ENCODE measurements around the gene ARHGEF28.

The ARHGEF28 gene

GRCh38 chr5:73625944-73626811 lies at the start of gene ARHGEF28:
Gene ARHGEF28, plus strand, starts transcription at chr5:73626196. Its CDS starts 58,656 bp downstream, at chr5:73684852.
- no peak for TF ChIP-seq YY1 (IDR thresholded peaks at IDR 0.05; ENCODE audit: insufficient read depth, insufficient read length)
- no peak for TF ChIP-seq SUZ12 (IDR thresholded peaks at IDR 0.05; ENCODE audit: extremely low read depth, insufficient read depth, insufficient read length)
- H3K4me3 ChIP-seq (ENCODE audit: insufficient read length, low read depth), result peak within 1 kb of the TSS; percentile 59
- no peak for DNase-seq (ENCODE audit: low read depth, low spot score)
- no peaks in the 10 kb centered on the region for H3K36me3 ChIP-seq (ENCODE audit: insufficient read depth, insufficient read length, low read length)
- H3K9ac ChIP-seq (ENCODE audit: insufficient read length, low read depth), result peak within 1 kb of the TSS; percentile 77
- H3K9me3 ChIP-seq (ENCODE audit: insufficient read depth, low read length), result no peaks in the 10 kb centered on the region
- peaks cover 2% of the 10 kb centered on the region for H3K4me1 ChIP-seq (ENCODE audit: insufficient read depth, insufficient read length)
- H3K27me3 ChIP-seq (ENCODE audit: insufficient read depth, insufficient read length), result peaks cover 31% of the 10 kb centered on the region

- DNase-seq (ENCODE audit: low read depth, low spot score), result no peak
- no peak overlapping the region for H3K4me3 ChIP-seq (ENCODE audit: insufficient read length, low read depth)
- H3K36me3 ChIP-seq (ENCODE audit: insufficient read depth, insufficient read length, low read length), result peaks cover 54% of the 10 kb centered on the region
- H3K9ac ChIP-seq (ENCODE audit: insufficient read length, low read depth), result no peak overlapping the region
- TF ChIP-seq SUZ12 (IDR thresholded peaks at IDR 0.05; ENCODE audit: extremely low read depth, insufficient read depth, insufficient read length), result no peak
- no peaks in the 10 kb centered on the region for H3K4me1 ChIP-seq (ENCODE audit: insufficient read depth, insufficient read length)
- no peaks in the 10 kb centered on the region for H3K9me3 ChIP-seq (ENCODE audit: insufficient read depth, low read length)
- H3K27me3 ChIP-seq (ENCODE audit: insufficient read depth, insufficient read length), result no peaks in the 10 kb centered on the region
These were observed 43.5 kb upstream of the ARHGEF28 start for GRCh38 chr5:73582285-73583145.

- TF ChIP-seq ZNF274 (IDR thresholded peaks at IDR 0.05; ENCODE audit: low read depth, low read length) (no peak), YY1 (IDR thresholded peaks at IDR 0.05; ENCODE audit: insufficient read depth, insufficient read length) (no peak), SUZ12 (IDR thresholded peaks at IDR 0.05; ENCODE audit: extremely low read depth, insufficient read depth, insufficient read length) (no peak)
- no peak for DNase-seq (ENCODE audit: low read depth, low spot score)
- H3K9ac ChIP-seq (ENCODE audit: insufficient read length, low read depth), result no peak overlapping the region
- no peaks in the 10 kb centered on the region for H3K4me1 ChIP-seq (ENCODE audit: insufficient read depth, insufficient read length)
- H3K36me3 ChIP-seq (ENCODE audit: insufficient read depth, insufficient read length, low read length), result peaks cover 8% of the 10 kb centered on the region
- H3K4me3 ChIP-seq (ENCODE audit: insufficient read length, low read depth), result no peak overlapping the region
- no peaks in the 10 kb centered on the region for H3K9me3 ChIP-seq (ENCODE audit: insufficient read depth, low read length)
- no peaks in the 10 kb centered on the region for H3K27me3 ChIP-seq (ENCODE audit: insufficient read depth, insufficient read length)
These were observed 38.1 kb upstream of the ARHGEF28 start for GRCh38 chr5:73587923-73588322.

GRCh38 chr5:73591102-73591695 lies 34.8 kb upstream of the ARHGEF28 start:
- Histone ChIP-seq H3K4me1 (ENCODE audit: insufficient read depth, insufficient read length) (no peaks in the 10 kb centered on the region), H3K9ac (ENCODE audit: insufficient read length, low read depth) (no peak overlapping the region), H3K36me3 (ENCODE audit: insufficient read depth, insufficient read length, low read length) (no peaks in the 10 kb centered on the region), H3K9me3 (ENCODE audit: insufficient read depth, low read length) (no peaks in the 10 kb centered on the region), H3K27me3 (ENCODE audit: insufficient read depth, insufficient read length) (no peaks in the 10 kb centered on the region), H3K4me3 (ENCODE audit: insufficient read length, low read depth) (no peak overlapping the region)
- TF ChIP-seq YY1 (IDR thresholded peaks at IDR 0.05; ENCODE audit: insufficient read depth, insufficient read length) (no peak), SUZ12 (IDR thresholded peaks at IDR 0.05; ENCODE audit: extremely low read depth, insufficient read depth, insufficient read length) (no peak), ZNF274 (IDR thresholded peaks at IDR 0.05; ENCODE audit: low read depth, low read length) (no peak)
- peak; percentile 57 for DNase-seq (ENCODE audit: low read depth, low spot score)

GRCh38 chr5:73591698-73592501 lies 34.1 kb upstream of the ARHGEF28 start:
- Histone ChIP-seq H3K9ac (ENCODE audit: insufficient read length, low read depth) (no peak overlapping the region), H3K27me3 (ENCODE audit: insufficient read depth, insufficient read length) (no peaks in the 10 kb centered on the region), H3K36me3 (ENCODE audit: insufficient read depth, insufficient read length, low read length) (no peaks in the 10 kb centered on the region), H3K9me3 (ENCODE audit: insufficient read depth, low read length) (no peaks in the 10 kb centered on the region), H3K4me1 (ENCODE audit: insufficient read depth, insufficient read length) (no peaks in the 10 kb centered on the region), H3K4me3 (ENCODE audit: insufficient read length, low read depth) (no peak overlapping the region)
- no peak for DNase-seq (ENCODE audit: low read depth, low spot score)
- TF ChIP-seq ZNF274 (IDR thresholded peaks at IDR 0.05; ENCODE audit: low read depth, low read length), result no peak
- TF ChIP-seq YY1 (IDR thresholded peaks at IDR 0.05; ENCODE audit: insufficient read depth, insufficient read length), result no peak

- H3K4me1 ChIP-seq (ENCODE audit: insufficient read depth, insufficient read length), result no peaks in the 10 kb centered on the region
These were observed 33.4 kb upstream of the ARHGEF28 start for GRCh38 chr5:73592551-73592950.

More at GRCh38 chr5:73592551-73592950, 33.4 kb upstream of the ARHGEF28 start:
- no peak for TF ChIP-seq SUZ12 (IDR thresholded peaks at IDR 0.05; ENCODE audit: extremely low read depth, insufficient read depth, insufficient read length)
- TF ChIP-seq YY1 (IDR thresholded peaks at IDR 0.05; ENCODE audit: insufficient read depth, insufficient read length), result no peak
- TF ChIP-seq ZNF274 (IDR thresholded peaks at IDR 0.05; ENCODE audit: low read depth, low read length), result no peak
- Histone ChIP-seq H3K36me3 (ENCODE audit: insufficient read depth, insufficient read length, low read length) (no peaks in the 10 kb centered on the region), H3K4me3 (ENCODE audit: insufficient read length, low read depth) (no peak overlapping the region), H3K9me3 (ENCODE audit: insufficient read depth, low read length) (no peaks in the 10 kb centered on the region), H3K27me3 (ENCODE audit: insufficient read depth, insufficient read length) (no peaks in the 10 kb centered on the region), H3K9ac (ENCODE audit: insufficient read length, low read depth) (no peak overlapping the region)
- DNase-seq (ENCODE audit: low read depth, low spot score), result no peak
